H9 (cell line): ENCODE results near the gene NADSYN1. TPM values are rescaled to one million over a fixed set of nuclear protein-coding genes. Genes with fewer than 3 reads are reported as not detected.

Source experiments
- DNase-seq: peaks from one replicate; pipeline ENCODE4 v3.0.0-alpha.2; 2017
- H2AFZ ChIP-seq: one replicate; pipeline ENCODE4 v1.6.1; 2013; ENCODE audit warnings: mild to moderate bottlenecking, low read length, control low read depth, moderate library complexity
- H2AK5ac ChIP-seq: 2 replicates; pipeline ENCODE4 v1.6.1; 2013; ENCODE audit warnings: low read length, control low read depth, mixed read lengths; ENCODE audit not compliant: insufficient read length
- H2BK120ac ChIP-seq: one replicate; pipeline ENCODE4 v1.6.1; 2013; ENCODE audit warnings: low read depth, mild to moderate bottlenecking, low read length, control low read depth, inconsistent platforms; ENCODE audit not compliant: poor library complexity, severe bottlenecking
- H2BK12ac ChIP-seq: 2 replicates; pipeline ENCODE4 v1.6.1; 2013; ENCODE audit warnings: low read length, control low read depth, mixed read lengths, low read depth; ENCODE audit not compliant: insufficient read length
- H2BK15ac ChIP-seq: 2 replicates; pipeline ENCODE4 v1.6.1; 2013; ENCODE audit warnings: low read depth, low read length, control low read depth
- H2BK20ac ChIP-seq: one replicate; pipeline ENCODE4 v1.6.1; 2013; ENCODE audit warnings: low read depth, mild to moderate bottlenecking, low read length, control low read depth, inconsistent platforms; ENCODE audit not compliant: poor library complexity, severe bottlenecking
- H2BK5ac ChIP-seq: 2 replicates; pipeline ENCODE4 v1.6.1; 2013; ENCODE audit warnings: low read length, control low read depth, mixed read lengths; ENCODE audit not compliant: insufficient read length
- H3K14ac ChIP-seq: 2 replicates; pipeline ENCODE4 v1.6.1; 2013; ENCODE audit warnings: low read length, control low read depth; ENCODE audit not compliant: insufficient read depth
- H3K18ac ChIP-seq: 2 replicates; pipeline ENCODE4 v1.6.1; 2013; ENCODE audit warnings: low read depth, mild to moderate bottlenecking, mixed read lengths, low read length, control low read depth; ENCODE audit not compliant: insufficient read length
- H3K23ac ChIP-seq: 2 replicates; pipeline ENCODE4 v1.6.1; 2013; ENCODE audit warnings: low read length, control low read depth, mixed read lengths, low read depth; ENCODE audit not compliant: insufficient read length
- H3K23me2 ChIP-seq: 2 replicates; pipeline ENCODE4 v1.6.1; 2013; ENCODE audit warnings: low read depth, mild to moderate bottlenecking, mixed read lengths, low read length, control low read depth; ENCODE audit not compliant: insufficient read length, poor library complexity, severe bottlenecking
- H3K27ac ChIP-seq: 2 replicates; pipeline ENCODE4 v1.5.1; 2013; ENCODE audit warnings: low read length, control low read depth, mixed read lengths, low read depth; ENCODE audit not compliant: insufficient read length
- H3K27me3 ChIP-seq: 2 replicates; pipeline ENCODE4 v1.6.1; 2013; ENCODE audit warnings: low read length, control low read depth, inconsistent platforms; ENCODE audit not compliant: insufficient read depth
- H3K4ac ChIP-seq: 2 replicates; pipeline ENCODE4 v1.6.1; 2013; ENCODE audit warnings: low read depth, mild to moderate bottlenecking, control low read depth, inconsistent platforms, low read length, moderate library complexity
- H3K4me1 ChIP-seq: 2 replicates; pipeline ENCODE4 v1.6.1; 2013; ENCODE audit warnings: low read length, control low read depth, inconsistent platforms; ENCODE audit not compliant: insufficient read depth
- H3K4me2 ChIP-seq: 2 replicates; pipeline ENCODE4 v1.6.1; 2013; ENCODE audit warnings: low read length, control low read depth, mixed read lengths; ENCODE audit not compliant: insufficient read length, insufficient read depth
- H3K56ac ChIP-seq: 2 replicates; pipeline ENCODE4 v1.6.1; 2013; ENCODE audit warnings: low read depth, mild to moderate bottlenecking, mixed read lengths, low read length, control low read depth; ENCODE audit not compliant: insufficient read length
- H3K79me1 ChIP-seq: 2 replicates; pipeline ENCODE4 v1.6.1; 2013; ENCODE audit warnings: low read depth, mild to moderate bottlenecking, moderate library complexity, low read length, control low read depth, inconsistent platforms; ENCODE audit not compliant: insufficient read depth, poor library complexity, severe bottlenecking
- H3K79me2 ChIP-seq: 2 replicates; pipeline ENCODE4 v1.6.1; 2013; ENCODE audit warnings: low read length, control low read depth, inconsistent platforms; ENCODE audit not compliant: insufficient read depth
- H3K9ac ChIP-seq: 2 replicates; pipeline ENCODE4 v1.6.1; 2013; ENCODE audit warnings: low read length, control low read depth, mixed read lengths; ENCODE audit not compliant: insufficient read length; ENCODE audit errors: extremely low read depth
- H3K9me3 ChIP-seq: one replicate; pipeline ENCODE4 v1.6.1; 2013; ENCODE audit warnings: low read depth, low read length, inconsistent platforms; ENCODE audit not compliant: control insufficient read depth
- H3T11ph ChIP-seq: one replicate; pipeline ENCODE4 v1.6.1; 2013; ENCODE audit warnings: mild to moderate bottlenecking, low read length, control low read depth, inconsistent platforms
- H4K20me1 ChIP-seq: one replicate; pipeline ENCODE4 v1.6.1; 2013; ENCODE audit not compliant: control insufficient read depth, insufficient read length, insufficient read depth
- H4K5ac ChIP-seq: 2 replicates; pipeline ENCODE4 v1.6.1; 2013; ENCODE audit warnings: low read depth, mild to moderate bottlenecking, mixed read lengths, low read length, control low read depth; ENCODE audit not compliant: insufficient read length
- H4K8ac ChIP-seq: replicated peaks from 2 replicates; pipeline ENCODE4 v1.6.1; 2013; ENCODE audit warnings: low read length, control low read depth, mixed read lengths, low read depth; ENCODE audit not compliant: insufficient read length
- H4K91ac ChIP-seq: 2 replicates; pipeline ENCODE4 v1.6.1; 2013; ENCODE audit warnings: low read depth, mild to moderate bottlenecking, moderate library complexity, mixed read lengths, low read length, control low read depth; ENCODE audit not compliant: insufficient read length
- H3K27ac Mint-ChIP-seq, 3 experiments: 2 replicates in 2 of 3; 3 replicates in 1 of 3; pipeline ENCODE4 v1.8.0; 2020 to 2021; ENCODE audit warnings: mixed read lengths in 3 of 3, mild to moderate bottlenecking in 1 of 3, moderate library complexity in 1 of 3
- H3K27me3 Mint-ChIP-seq: 2 replicates; pipeline ENCODE4 v1.8.0; 2021; ENCODE audit warnings: low read depth, mild to moderate bottlenecking, moderate library complexity, mixed read lengths
- H3K36me3 Mint-ChIP-seq, 3 experiments: 2 replicates in 2 of 3; 3 replicates in 1 of 3; pipeline ENCODE4 v1.8.0; 2020 to 2021; ENCODE audit warnings: low read depth in 3 of 3, mixed read lengths in 3 of 3; ENCODE audit not compliant: insufficient read depth in 1 of 3
- H3K4me1 Mint-ChIP-seq, 2 experiments: 2 replicates each; pipeline ENCODE4 v1.8.0; 2020; ENCODE audit warnings: mixed read lengths in 2 of 2
- H3K4me3 Mint-ChIP-seq, 2 experiments: 2 replicates in 1 of 2; 3 replicates in 1 of 2; pipeline ENCODE4 v1.8.0; 2020 to 2021; ENCODE audit warnings: mild to moderate bottlenecking in 2 of 2, mixed read lengths in 2 of 2, moderate library complexity in 1 of 2
- H3K9me3 Mint-ChIP-seq, 2 experiments: 2 replicates in 1 of 2; 3 replicates in 1 of 2; pipeline ENCODE4 v1.8.0; 2020; ENCODE audit warnings: mild to moderate bottlenecking in 2 of 2, mixed read lengths in 2 of 2, moderate library complexity in 1 of 2
- CTCF ChIP-seq: fragments of 200-600 bp; sonication (generic); conservative IDR thresholded peaks from 3 replicates; pipeline ENCODE4 v1.8.0; 2021; ENCODE audit warnings: antibody characterized with exemption, mild to moderate bottlenecking
- WGBS: extraction: QIAGEN DNeasy Blood & Tissue Kit; methylation state at CpG from one replicate; pipeline ENCODE4 v1.1.7; 2013; ENCODE audit warnings: missing lambda C conversion rate, low lambda C conversion rate, mixed read lengths; ENCODE audit not compliant: insufficient read length; ENCODE audit errors: extremely low coverage; 5-methylcytosine and 5-hydroxymethylcytosine counted together
- total RNA-seq: library from RNA; stranded (reverse); gene quantifications from 2 replicates; pipeline ENCODE4 v1.2.1, GENCODE V29; 2021

The NADSYN1 gene
- total RNA-seq, 1 experiment from 2014 or later = 44.2 TPM

GRCh38 chr11:71466358-71466757 lies 13.4 kb downstream of the NADSYN1 start:
- no peak overlapping the region for H3K27ac Mint-ChIP-seq
- no peaks in the 10 kb centered on the region for H3K79me1 ChIP-seq
- no peak overlapping the region for H2BK15ac ChIP-seq
- no peak overlapping the region for H2BK120ac ChIP-seq
- no peak overlapping the region for H3T11ph ChIP-seq
- WGBS = no CpG with 5 or more reads among the region's 9 CpGs
- H3K36me3 Mint-ChIP-seq = peaks cover 33 to 66% (median 47%) of the 10 kb centered on the region in 3 experiments; a peak in 6 of 7 replicates
- no peaks in the 10 kb centered on the region for H3K79me2 ChIP-seq
- DNase-seq = no peak
- H3K4me2 ChIP-seq = no peak overlapping the region
- H3K23me2 ChIP-seq = no peaks in the 10 kb centered on the region
- no peak overlapping the region for H2BK5ac ChIP-seq
- no peak overlapping the region for H3K4ac ChIP-seq
- peaks cover 16% of the 10 kb centered on the region for H3K9me3 ChIP-seq
- no peak overlapping the region for H3K23ac ChIP-seq
- H3K27me3 Mint-ChIP-seq = no peaks in the 10 kb centered on the region; the same call in 1 of the 2 replicates
- TF ChIP-seq CTCF = no peak
- H4K8ac ChIP-seq = no peak overlapping the region
- no peak overlapping the region for H4K91ac ChIP-seq
- no peak overlapping the region for H2AFZ ChIP-seq
- no peaks in the 10 kb centered on the region for H3K4me1 ChIP-seq
- peaks cover 0 to 3% of the 10 kb centered on the region in 2 experiments; a peak in 3 of 4 replicates for H3K4me1 Mint-ChIP-seq
- no peak overlapping the region for H3K4me3 Mint-ChIP-seq
- no peak overlapping the region for H4K5ac ChIP-seq
- H2AK5ac ChIP-seq = no peak overlapping the region
- H3K9me3 Mint-ChIP-seq = peaks cover 17 to 21% of the 10 kb centered on the region in 2 experiments
- H4K20me1 ChIP-seq = no peaks in the 10 kb centered on the region
- H3K14ac ChIP-seq = no peak overlapping the region
- H3K18ac ChIP-seq = no peak overlapping the region
- H3K9ac ChIP-seq = no peak overlapping the region
- no peak overlapping the region for H3K56ac ChIP-seq
- no peak overlapping the region for H3K27ac ChIP-seq
- no peaks in the 10 kb centered on the region for H3K27me3 ChIP-seq
- H2BK12ac ChIP-seq = no peak overlapping the region
- H2BK20ac ChIP-seq = no peak overlapping the region
